NT2/D1 (cell line): ENCODE results near the gene RIT2.

Experiments
- SUZ12 ChIP-seq: IDR thresholded peaks from 2 replicates; pipeline ENCODE4 v1.6.1; 2011; ENCODE audit not compliant: insufficient read length, insufficient read depth; ENCODE audit errors: extremely low read depth
- YY1 ChIP-seq: IDR thresholded peaks from 2 replicates; pipeline ENCODE4 v1.6.1; 2011; ENCODE audit not compliant: insufficient read length, insufficient read depth
- ZNF274 ChIP-seq: IDR thresholded peaks from 2 replicates; pipeline ENCODE4 v1.6.1; 2011; ENCODE audit warnings: mild to moderate bottlenecking, low read depth, low read length

- TF ChIP-seq SUZ12 (no peak), YY1 (no peak), ZNF274 (no peak)
Observed at GRCh38 chr18:42914476-42914875, 201.0 kb downstream of the RIT2 start.
